Measurements from ENCODE around the gene C9orf78. TPM values are rescaled to one million over a fixed set of nuclear protein-coding genes. Genes with fewer than 3 reads are reported as not detected.

The C9orf78 gene
- polyA plus RNA-seq, 1 donor = 47.5 TPM

- Histone ChIP-seq H3K9me3 (ENCODE audit: control insufficient read depth, low read depth, low read length) (no peaks in the 10 kb centered on the region), H3K4me3 (ENCODE audit: low read length) (no peak overlapping the region), H3K4me1 (ENCODE audit: control insufficient read depth, insufficient read depth, low read length) (no peaks in the 10 kb centered on the region), H3K27me3 (ENCODE audit: control insufficient read depth, insufficient read depth, low read length) (no peaks in the 10 kb centered on the region), H3K27ac (ENCODE audit: low read length) (no peak overlapping the region), H3K36me3 (ENCODE audit: control insufficient read depth, insufficient read depth, low read length) (peaks cover 65% of the 10 kb centered on the region)
- no peak for DNase-seq
- WGBS (ENCODE audit: insufficient coverage, low lambda C conversion rate) = no CpG with 5 or more reads among the region's 4 CpGs
Observed at GRCh38 chr9:129854588-129855110, 19.6 kb upstream of the C9orf78 start.

GRCh38 chr9:129853614-129854013 is 18.5 kb upstream of the C9orf78 start:
- Histone ChIP-seq H3K36me3 (ENCODE audit: control insufficient read depth, insufficient read depth, low read length) (peaks cover 59% of the 10 kb centered on the region), H3K27ac (ENCODE audit: low read length) (no peak overlapping the region), H3K9me3 (ENCODE audit: control insufficient read depth, low read depth, low read length) (no peaks in the 10 kb centered on the region), H3K4me3 (ENCODE audit: low read length) (no peak overlapping the region), H3K4me1 (ENCODE audit: control insufficient read depth, insufficient read depth, low read length) (no peaks in the 10 kb centered on the region), H3K27me3 (ENCODE audit: control insufficient read depth, insufficient read depth, low read length) (no peaks in the 10 kb centered on the region)
- WGBS (ENCODE audit: insufficient coverage, low lambda C conversion rate) = 60% methylated on average over 1 of the region's 3 CpGs
- DNase-seq = no peak

GRCh38 chr9:129852579-129852978 is 17.5 kb upstream of the C9orf78 start:
- Histone ChIP-seq H3K36me3 (ENCODE audit: control insufficient read depth, insufficient read depth, low read length) (peaks cover 48% of the 10 kb centered on the region), H3K9me3 (ENCODE audit: control insufficient read depth, low read depth, low read length) (no peaks in the 10 kb centered on the region), H3K27ac (ENCODE audit: low read length) (no peak overlapping the region), H3K4me3 (ENCODE audit: low read length) (no peak overlapping the region), H3K27me3 (ENCODE audit: control insufficient read depth, insufficient read depth, low read length) (no peaks in the 10 kb centered on the region), H3K4me1 (ENCODE audit: control insufficient read depth, insufficient read depth, low read length) (no peaks in the 10 kb centered on the region)
- WGBS (ENCODE audit: insufficient coverage, low lambda C conversion rate) = no CpG with 5 or more reads among the region's 5 CpGs
- DNase-seq = no peak

GRCh38 chr9:129851821-129852220 is 16.7 kb upstream of the C9orf78 start:
- peaks cover 42% of the 10 kb centered on the region for H3K36me3 ChIP-seq (ENCODE audit: control insufficient read depth, insufficient read depth, low read length)
- DNase-seq = no peak
- H3K4me1 ChIP-seq (ENCODE audit: control insufficient read depth, insufficient read depth, low read length) = no peaks in the 10 kb centered on the region
- H3K27ac ChIP-seq (ENCODE audit: low read length) = no peak overlapping the region
- no peak overlapping the region for H3K4me3 ChIP-seq (ENCODE audit: low read length)
- no peaks in the 10 kb centered on the region for H3K27me3 ChIP-seq (ENCODE audit: control insufficient read depth, insufficient read depth, low read length)
- WGBS (ENCODE audit: insufficient coverage, low lambda C conversion rate) = no CpG with 5 or more reads among the region's 5 CpGs
- H3K9me3 ChIP-seq (ENCODE audit: control insufficient read depth, low read depth, low read length) = no peaks in the 10 kb centered on the region

GRCh38 chr9:129850821-129851550 is 15.9 kb upstream of the C9orf78 start:
- 88% methylated on average over 1 of the region's 6 CpGs for WGBS (ENCODE audit: insufficient coverage, low lambda C conversion rate)
- peaks cover 35% of the 10 kb centered on the region for H3K36me3 ChIP-seq (ENCODE audit: control insufficient read depth, insufficient read depth, low read length)

GRCh38 chr9:129849901-129850300 is 14.8 kb upstream of the C9orf78 start:
- no peak overlapping the region for H3K4me3 ChIP-seq (ENCODE audit: low read length)
- no peaks in the 10 kb centered on the region for H3K4me1 ChIP-seq (ENCODE audit: control insufficient read depth, insufficient read depth, low read length)
- no peaks in the 10 kb centered on the region for H3K9me3 ChIP-seq (ENCODE audit: control insufficient read depth, low read depth, low read length)
- no peak for DNase-seq
- H3K27ac ChIP-seq (ENCODE audit: low read length) = no peak overlapping the region
- WGBS (ENCODE audit: insufficient coverage, low lambda C conversion rate) = 100% methylated on average over 1 of the region's 6 CpGs
- peaks cover 30% of the 10 kb centered on the region for H3K36me3 ChIP-seq (ENCODE audit: control insufficient read depth, insufficient read depth, low read length)
- no peaks in the 10 kb centered on the region for H3K27me3 ChIP-seq (ENCODE audit: control insufficient read depth, insufficient read depth, low read length)

More at GRCh38 chr9:129850821-129851550, 15.9 kb upstream of the C9orf78 start:
- no peak for DNase-seq
- Histone ChIP-seq H3K27ac (ENCODE audit: low read length) (no peak overlapping the region), H3K4me1 (ENCODE audit: control insufficient read depth, insufficient read depth, low read length) (no peaks in the 10 kb centered on the region), H3K27me3 (ENCODE audit: control insufficient read depth, insufficient read depth, low read length) (no peaks in the 10 kb centered on the region), H3K4me3 (ENCODE audit: low read length) (no peak overlapping the region), H3K9me3 (ENCODE audit: control insufficient read depth, low read depth, low read length) (no peaks in the 10 kb centered on the region)

GRCh38 chr9:129848712-129849441 is 13.8 kb upstream of the C9orf78 start:
- WGBS (ENCODE audit: insufficient coverage, low lambda C conversion rate) = 80% methylated on average over 1 of the region's 4 CpGs
- no peak for DNase-seq
- H3K4me1 ChIP-seq (ENCODE audit: control insufficient read depth, insufficient read depth, low read length) = no peaks in the 10 kb centered on the region
- H3K9me3 ChIP-seq (ENCODE audit: control insufficient read depth, low read depth, low read length) = no peaks in the 10 kb centered on the region
- H3K27me3 ChIP-seq (ENCODE audit: control insufficient read depth, insufficient read depth, low read length) = no peaks in the 10 kb centered on the region
- H3K36me3 ChIP-seq (ENCODE audit: control insufficient read depth, insufficient read depth, low read length) = peaks cover 27% of the 10 kb centered on the region
- H3K4me3 ChIP-seq (ENCODE audit: low read length) = no peak overlapping the region
- H3K27ac ChIP-seq (ENCODE audit: low read length) = no peak overlapping the region

- WGBS (ENCODE audit: insufficient coverage, low lambda C conversion rate) = 14% methylated on average over 1 of the region's 2 CpGs
- H3K9me3 ChIP-seq (ENCODE audit: control insufficient read depth, low read depth, low read length) = no peaks in the 10 kb centered on the region
- no peak for DNase-seq
- no peaks in the 10 kb centered on the region for H3K4me1 ChIP-seq (ENCODE audit: control insufficient read depth, insufficient read depth, low read length)
- peaks cover 2% of the 10 kb centered on the region for H3K36me3 ChIP-seq (ENCODE audit: control insufficient read depth, insufficient read depth, low read length)
- no peak overlapping the region for H3K27ac ChIP-seq (ENCODE audit: low read length)
- no peaks in the 10 kb centered on the region for H3K27me3 ChIP-seq (ENCODE audit: control insufficient read depth, insufficient read depth, low read length)
- H3K4me3 ChIP-seq (ENCODE audit: low read length) = no peak overlapping the region
Observed at GRCh38 chr9:129845373-129845772, 10.3 kb upstream of the C9orf78 start.

- H3K4me3 ChIP-seq (ENCODE audit: low read length) = no peak overlapping the region
- peaks cover 4% of the 10 kb centered on the region for H3K4me1 ChIP-seq (ENCODE audit: control insufficient read depth, insufficient read depth, low read length)
- no peaks in the 10 kb centered on the region for H3K27me3 ChIP-seq (ENCODE audit: control insufficient read depth, insufficient read depth, low read length)
- no peak overlapping the region for H3K27ac ChIP-seq (ENCODE audit: low read length)
- H3K36me3 ChIP-seq (ENCODE audit: control insufficient read depth, insufficient read depth, low read length) = no peaks in the 10 kb centered on the region
- WGBS (ENCODE audit: insufficient coverage, low lambda C conversion rate) = no CpG with 5 or more reads among the region's 4 CpGs
- no peaks in the 10 kb centered on the region for H3K9me3 ChIP-seq (ENCODE audit: control insufficient read depth, low read depth, low read length)
- DNase-seq = no peak
Observed at GRCh38 chr9:129841071-129841470, 6.0 kb upstream of the C9orf78 start.

GRCh38 chr9:129840034-129840433 is 5.0 kb upstream of the C9orf78 start:
- no peaks in the 10 kb centered on the region for H3K27me3 ChIP-seq (ENCODE audit: control insufficient read depth, insufficient read depth, low read length)
- no peak for DNase-seq
- H3K9me3 ChIP-seq (ENCODE audit: control insufficient read depth, low read depth, low read length) = no peaks in the 10 kb centered on the region
- H3K36me3 ChIP-seq (ENCODE audit: control insufficient read depth, insufficient read depth, low read length) = no peaks in the 10 kb centered on the region
- peaks cover 4% of the 10 kb centered on the region for H3K4me1 ChIP-seq (ENCODE audit: control insufficient read depth, insufficient read depth, low read length)
- no CpG with 5 or more reads among the region's 8 CpGs for WGBS (ENCODE audit: insufficient coverage, low lambda C conversion rate)
- H3K4me3 ChIP-seq (ENCODE audit: low read length) = no peak overlapping the region
- no peak overlapping the region for H3K27ac ChIP-seq (ENCODE audit: low read length)

All from large intestine (tissue), 3 donors.